Measurements from ENCODE around the gene CSGALNACT2. TPM values are rescaled to one million over a fixed set of nuclear protein-coding genes. Genes with fewer than 3 reads are reported as not detected.

The CSGALNACT2 gene
- total RNA-seq, 2 donors from 2014 or later = 31.6 to 36.3 TPM

DNA sequence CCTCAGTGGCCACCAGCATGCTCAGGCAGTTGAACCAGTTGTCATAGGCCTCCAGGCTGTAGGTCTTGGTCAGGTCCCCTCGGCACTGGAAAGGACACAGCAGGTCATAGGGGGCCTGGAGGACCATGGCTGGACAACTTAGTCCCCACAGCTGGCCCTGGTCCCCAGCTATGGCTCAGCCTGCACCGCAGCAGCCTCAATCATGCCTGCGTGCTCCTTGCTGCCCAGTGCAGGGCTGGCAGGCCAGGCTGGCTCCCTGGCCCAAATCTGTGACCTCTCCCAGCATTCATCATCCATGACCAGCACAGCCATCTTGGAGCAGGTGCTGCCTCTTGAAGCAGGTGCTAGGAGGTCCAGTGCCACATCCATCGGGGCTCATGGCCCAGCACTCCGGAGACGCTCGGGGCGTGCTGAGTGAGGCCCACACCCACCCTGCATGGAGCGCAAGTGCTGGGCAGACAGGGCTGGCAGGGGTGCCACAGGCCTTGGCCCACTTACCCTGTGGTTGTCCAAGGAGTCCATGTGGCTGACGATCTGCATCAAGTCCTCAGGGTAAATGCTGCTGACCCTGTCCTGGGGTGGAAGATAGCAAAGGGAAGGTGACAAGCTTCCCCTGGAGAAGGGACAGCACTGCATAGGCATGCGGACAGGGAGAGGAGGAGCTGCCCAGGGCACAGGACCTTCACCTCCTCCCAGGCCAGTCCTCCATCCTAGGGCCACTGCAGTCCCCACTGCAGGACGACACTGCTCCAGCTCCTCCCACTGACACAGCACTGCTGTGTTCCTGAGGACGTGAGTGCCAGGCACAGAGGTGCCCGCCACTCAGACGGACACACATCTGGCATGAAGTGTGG lies 61.7 kb downstream of the CSGALNACT2 start:
- no peak overlapping the region for H3K27ac Mint-ChIP-seq
- H3K27me3 Mint-ChIP-seq = no peaks in the 10 kb centered on the region
- no peak overlapping the region for H3K4me3 Mint-ChIP-seq
- ATAC-seq (replicated peaks) = no peak
- no peaks in the 10 kb centered on the region for H3K36me3 Mint-ChIP-seq (ENCODE audit: low read depth)
- H3K9me3 Mint-ChIP-seq = no peaks in the 10 kb centered on the region
- H3K4me1 Mint-ChIP-seq = no peaks in the 10 kb centered on the region

- Mint-ChIP-seq H3K27ac (no peak overlapping the region), H3K27me3 (no peaks in the 10 kb centered on the region), H3K9me3 (no peaks in the 10 kb centered on the region), H3K4me1 (no peaks in the 10 kb centered on the region), H3K4me3 (no peak overlapping the region), H3K36me3 (ENCODE audit: low read depth) (no peaks in the 10 kb centered on the region)
- ATAC-seq (replicated peaks) = no peak
Measured at GRCh38 chr10:43200538-43201390, 62.5 kb downstream of the CSGALNACT2 start.

- no peaks in the 10 kb centered on the region for H3K36me3 Mint-ChIP-seq (ENCODE audit: low read depth)
- no peak overlapping the region for H3K27ac Mint-ChIP-seq
- no peaks in the 10 kb centered on the region for H3K4me1 Mint-ChIP-seq
- peak overlapping the region; percentile 67 for H3K4me3 Mint-ChIP-seq
- H3K27me3 Mint-ChIP-seq = no peaks in the 10 kb centered on the region
- ATAC-seq (replicated peaks) = no peak
- H3K9me3 Mint-ChIP-seq = no peaks in the 10 kb centered on the region
Measured at GRCh38 chr10:43201545-43202131, 63.4 kb downstream of the CSGALNACT2 start.

GRCh38 chr10:43202224-43202656 lies 64.0 kb downstream of the CSGALNACT2 start:
- ATAC-seq (replicated peaks) = peak; percentile 59
- no peaks in the 10 kb centered on the region for H3K4me1 Mint-ChIP-seq
- H3K27ac Mint-ChIP-seq = no peak overlapping the region
- peak overlapping the region; percentile 67 for H3K4me3 Mint-ChIP-seq
- no peaks in the 10 kb centered on the region for H3K36me3 Mint-ChIP-seq (ENCODE audit: low read depth)
- H3K27me3 Mint-ChIP-seq = no peaks in the 10 kb centered on the region
- no peaks in the 10 kb centered on the region for H3K9me3 Mint-ChIP-seq

GRCh38 chr10:43202657-43203447 lies 64.6 kb downstream of the CSGALNACT2 start:
- no peaks in the 10 kb centered on the region for H3K9me3 Mint-ChIP-seq
- ATAC-seq (replicated peaks) = peak; percentile 66
- H3K27ac Mint-ChIP-seq = no peak overlapping the region
- H3K4me1 Mint-ChIP-seq = no peaks in the 10 kb centered on the region
- H3K36me3 Mint-ChIP-seq (ENCODE audit: low read depth) = no peaks in the 10 kb centered on the region
- H3K4me3 Mint-ChIP-seq = peak overlapping the region; percentile 67
- no peaks in the 10 kb centered on the region for H3K27me3 Mint-ChIP-seq

DNA sequence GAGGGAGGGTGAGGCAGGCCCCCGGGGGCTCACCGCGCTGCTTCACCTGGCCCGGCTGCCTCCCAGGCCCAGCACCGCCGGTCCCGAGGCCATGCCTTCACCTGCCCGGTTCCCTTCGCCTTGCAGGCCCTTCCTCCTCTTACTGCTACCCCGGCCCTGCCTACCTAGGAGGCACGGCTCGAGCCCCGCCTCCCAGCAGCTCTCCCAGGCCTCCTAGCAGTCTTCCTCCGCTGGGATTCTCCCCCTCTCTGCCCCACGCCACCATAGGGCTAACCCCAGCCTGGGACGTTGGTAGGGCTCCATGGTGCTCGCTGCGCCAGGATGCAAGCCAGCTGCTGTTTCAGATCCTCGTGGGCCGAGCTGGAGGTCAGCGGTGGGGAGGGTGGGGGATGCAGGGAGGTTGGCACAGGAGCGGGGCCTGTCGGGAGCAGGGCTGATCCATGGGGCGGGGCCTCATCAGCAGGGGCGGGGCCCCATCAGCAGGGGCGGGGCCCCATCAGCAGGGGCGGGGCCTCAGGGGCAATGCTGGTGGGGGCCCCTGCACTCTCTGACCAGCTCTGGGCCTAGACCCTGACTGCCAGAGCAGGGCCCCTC lies 65.3 kb downstream of the CSGALNACT2 start:
- Mint-ChIP-seq H3K4me1 (no peaks in the 10 kb centered on the region), H3K9me3 (no peaks in the 10 kb centered on the region), H3K4me3 (no peak overlapping the region), H3K27me3 (no peaks in the 10 kb centered on the region), H3K36me3 (ENCODE audit: low read depth) (no peaks in the 10 kb centered on the region), H3K27ac (no peak overlapping the region)
- peak; percentile 30 for ATAC-seq (replicated peaks)

DNA sequence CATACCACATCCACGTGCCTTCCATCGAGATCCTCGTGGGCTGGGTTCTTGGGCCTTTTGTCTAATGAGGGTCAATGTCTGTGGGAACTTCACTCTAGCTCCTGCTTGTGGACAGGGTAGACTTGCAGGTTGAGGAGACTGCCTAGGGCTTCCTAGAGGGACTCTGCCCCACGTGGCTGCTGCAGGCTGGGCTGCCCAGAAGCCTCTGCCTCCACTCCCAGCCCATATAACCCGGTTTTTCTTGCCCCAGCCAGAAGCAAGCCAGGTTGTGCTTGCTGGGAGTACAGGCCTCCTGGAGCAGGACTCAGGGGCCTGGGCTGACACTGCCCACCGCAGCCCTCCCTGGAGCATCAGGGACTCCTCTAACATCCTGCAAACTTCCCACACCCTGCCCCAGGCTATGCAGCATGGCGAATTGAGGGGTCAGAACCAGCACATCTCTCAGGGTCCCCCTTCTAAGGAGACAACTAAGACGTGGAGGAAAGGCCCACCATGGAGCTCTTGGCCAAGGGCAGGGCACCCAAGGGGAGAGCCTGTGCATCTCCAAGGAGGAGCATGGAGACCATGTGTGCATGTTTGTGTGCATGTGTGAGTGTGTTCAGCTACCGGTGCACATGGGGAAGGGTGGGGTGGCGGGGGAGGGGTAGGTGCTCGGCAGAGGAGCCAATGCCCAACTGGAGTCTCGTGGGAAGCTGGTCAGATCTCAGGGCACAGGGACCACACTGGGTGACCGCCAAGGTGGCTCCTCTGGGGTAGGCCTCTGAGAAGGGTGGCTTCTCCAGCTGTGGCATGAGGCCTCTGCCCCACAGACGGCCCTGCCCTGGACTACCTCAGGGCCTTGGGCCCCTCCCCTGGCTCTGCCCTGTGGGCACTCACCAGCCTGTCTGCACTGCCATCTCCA lies 66.0 kb downstream of the CSGALNACT2 start:
- H3K27me3 Mint-ChIP-seq = no peaks in the 10 kb centered on the region
- peak; percentile 6 for ATAC-seq (replicated peaks)
- H3K27ac Mint-ChIP-seq = no peak overlapping the region
- H3K36me3 Mint-ChIP-seq (ENCODE audit: low read depth) = no peaks in the 10 kb centered on the region
- no peaks in the 10 kb centered on the region for H3K4me1 Mint-ChIP-seq
- H3K9me3 Mint-ChIP-seq = no peaks in the 10 kb centered on the region
- no peak overlapping the region for H3K4me3 Mint-ChIP-seq

GRCh38 chr10:43204943-43205671 lies 66.9 kb downstream of the CSGALNACT2 start:
- no peak overlapping the region for H3K4me3 Mint-ChIP-seq
- no peaks in the 10 kb centered on the region for H3K9me3 Mint-ChIP-seq
- H3K27ac Mint-ChIP-seq = no peak overlapping the region
- H3K27me3 Mint-ChIP-seq = no peaks in the 10 kb centered on the region
- H3K36me3 Mint-ChIP-seq (ENCODE audit: low read depth) = no peaks in the 10 kb centered on the region
- no peaks in the 10 kb centered on the region for H3K4me1 Mint-ChIP-seq
- peak; percentile 70 for ATAC-seq (replicated peaks)

GRCh38 chr10:43205681-43206390 lies 67.6 kb downstream of the CSGALNACT2 start:
- Mint-ChIP-seq H3K36me3 (ENCODE audit: low read depth) (no peaks in the 10 kb centered on the region), H3K9me3 (no peaks in the 10 kb centered on the region)

DNA sequence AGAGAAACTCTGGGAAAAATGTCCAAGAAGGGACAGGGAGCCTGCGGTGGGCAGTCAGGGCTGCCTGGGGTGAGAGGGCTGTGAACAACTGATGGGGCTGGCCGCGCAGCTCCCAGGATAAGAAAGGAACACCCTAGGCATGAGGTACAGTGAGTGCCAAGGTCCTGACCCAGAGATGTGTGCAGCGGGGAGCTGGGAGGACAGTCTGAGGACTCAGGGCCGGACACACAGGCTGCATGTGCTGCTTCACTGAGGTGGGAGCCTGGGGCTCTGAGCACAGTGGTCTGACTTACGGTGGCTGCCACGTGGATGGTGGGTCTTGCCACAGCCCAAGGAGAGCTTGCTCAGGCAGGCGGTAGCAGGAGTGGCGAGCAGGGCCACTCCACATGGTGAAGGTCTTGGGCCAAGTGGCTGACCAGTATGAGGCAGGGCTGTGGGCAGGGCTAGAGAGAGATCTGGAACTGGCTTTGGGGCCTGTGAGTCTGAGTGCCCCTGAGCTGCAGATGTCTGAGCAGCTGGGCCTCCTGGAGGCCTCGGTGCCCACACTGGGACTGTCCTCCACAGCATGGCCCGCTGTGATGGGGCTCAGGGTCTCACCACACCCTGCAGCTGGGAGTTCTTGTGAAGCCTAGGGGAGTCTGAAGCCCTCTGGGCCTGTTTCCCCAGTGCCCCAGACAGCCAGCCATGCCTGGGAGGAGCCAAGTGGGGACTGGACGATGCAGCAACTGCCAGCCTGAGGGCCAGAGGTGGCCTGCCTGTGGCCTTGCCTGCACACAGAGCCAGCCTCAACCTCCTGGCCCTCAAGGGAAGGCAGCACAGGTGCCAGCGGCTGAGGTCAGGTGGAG lies 68.4 kb downstream of the CSGALNACT2 start:
- Mint-ChIP-seq H3K4me3 (no peak overlapping the region), H3K27me3 (no peaks in the 10 kb centered on the region), H3K27ac (no peak overlapping the region), H3K4me1 (no peaks in the 10 kb centered on the region), H3K36me3 (ENCODE audit: low read depth) (no peaks in the 10 kb centered on the region), H3K9me3 (no peaks in the 10 kb centered on the region)
- no peak for ATAC-seq (replicated peaks)

More at GRCh38 chr10:43205681-43206390, 67.6 kb downstream of the CSGALNACT2 start:
- H3K4me3 Mint-ChIP-seq = no peak overlapping the region
- no peaks in the 10 kb centered on the region for H3K4me1 Mint-ChIP-seq
- no peak overlapping the region for H3K27ac Mint-ChIP-seq
- ATAC-seq (replicated peaks) = no peak
- H3K27me3 Mint-ChIP-seq = no peaks in the 10 kb centered on the region

All from activated T-helper 17 cell treated with anti-CD3 and anti-CD28 coated beads, Interleukin-2, amount 50 U/mL, for 72 hours (primary cell).